ENCODE results near the gene CXCL17.

GRCh38 chr19:42473686-42474085 is 30.9 kb upstream of the CXCL17 start:
- TF ChIP-seq, protein P1, sequence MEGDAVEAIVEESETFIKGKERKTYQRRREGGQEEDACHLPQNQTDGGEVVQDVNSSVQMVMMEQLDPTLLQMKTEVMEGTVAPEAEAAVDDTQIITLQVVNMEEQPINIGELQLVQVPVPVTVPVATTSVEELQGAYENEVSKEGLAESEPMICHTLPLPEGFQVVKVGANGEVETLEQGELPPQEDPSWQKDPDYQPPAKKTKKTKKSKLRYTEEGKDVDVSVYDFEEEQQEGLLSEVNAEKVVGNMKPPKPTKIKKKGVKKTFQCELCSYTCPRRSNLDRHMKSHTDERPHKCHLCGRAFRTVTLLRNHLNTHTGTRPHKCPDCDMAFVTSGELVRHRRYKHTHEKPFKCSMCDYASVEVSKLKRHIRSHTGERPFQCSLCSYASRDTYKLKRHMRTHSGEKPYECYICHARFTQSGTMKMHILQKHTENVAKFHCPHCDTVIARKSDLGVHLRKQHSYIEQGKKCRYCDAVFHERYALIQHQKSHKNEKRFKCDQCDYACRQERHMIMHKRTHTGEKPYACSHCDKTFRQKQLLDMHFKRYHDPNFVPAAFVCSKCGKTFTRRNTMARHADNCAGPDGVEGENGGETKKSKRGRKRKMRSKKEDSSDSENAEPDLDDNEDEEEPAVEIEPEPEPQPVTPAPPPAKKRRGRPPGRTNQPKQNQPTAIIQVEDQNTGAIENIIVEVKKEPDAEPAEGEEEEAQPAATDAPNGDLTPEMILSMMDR (IDR thresholded peaks at IDR 0.05): no peak
- TF ChIP-seq POLR2A (IDR thresholded peaks at IDR 0.05): no peak
